Skeletal muscle tissue (tissue), 4 donors: Measurements from ENCODE around the gene BICC1. TPM values are rescaled to one million over a fixed set of nuclear protein-coding genes. Genes with fewer than 3 reads are reported as not detected.

Experiments
- H3K27ac ChIP-seq: one replicate; pipeline ENCODE4 v1.7.0; 2013; ENCODE audit warnings: mild to moderate bottlenecking, low read depth, low read length, inconsistent platforms
- H3K27me3 ChIP-seq, 3 donors: one replicate each; pipeline ENCODE4 v1.7.0; 2013; ENCODE audit warnings: low read length in 3 of 3; ENCODE audit not compliant: control insufficient read depth in 3 of 3, insufficient read depth in 3 of 3
- H3K36me3 ChIP-seq, 3 donors: one replicate each; pipeline ENCODE4 v1.7.0; 2013; ENCODE audit warnings: low read length in 3 of 3; ENCODE audit not compliant: control insufficient read depth in 3 of 3, insufficient read depth in 3 of 3
- H3K4me1 ChIP-seq, 3 donors: one replicate each; pipeline ENCODE4 v1.7.0; 2013; ENCODE audit warnings: low read length in 3 of 3, mild to moderate bottlenecking in 3 of 3; ENCODE audit not compliant: control insufficient read depth in 3 of 3, insufficient read depth in 3 of 3
- H3K4me3 ChIP-seq, 3 donors: one replicate each; pipeline ENCODE4 v1.7.0; 2013; ENCODE audit warnings: low read length in 3 of 3
- H3K9ac ChIP-seq, 3 donors: one replicate each; pipeline ENCODE4 v1.7.0; 2013; ENCODE audit warnings: low read length in 3 of 3, mild to moderate bottlenecking in 3 of 3, moderate library complexity in 2 of 3, low read depth in 1 of 3
- H3K9me3 ChIP-seq, 3 donors: one replicate each; pipeline ENCODE4 v1.7.0; 2013; ENCODE audit warnings: low read length in 3 of 3; ENCODE audit not compliant: control insufficient read depth in 3 of 3
- total RNA-seq: library from RNA; depleted of rRNA; stranded (reverse); fragments of >200 nt; gene quantifications from one replicate; pipeline ENCODE4 v1.2.3, GENCODE V29; 2014
- donor health status: Osteomylitis.

The BICC1 gene
- total RNA-seq, 1 donor from 2014 or later: 25.6 TPM

DNA sequence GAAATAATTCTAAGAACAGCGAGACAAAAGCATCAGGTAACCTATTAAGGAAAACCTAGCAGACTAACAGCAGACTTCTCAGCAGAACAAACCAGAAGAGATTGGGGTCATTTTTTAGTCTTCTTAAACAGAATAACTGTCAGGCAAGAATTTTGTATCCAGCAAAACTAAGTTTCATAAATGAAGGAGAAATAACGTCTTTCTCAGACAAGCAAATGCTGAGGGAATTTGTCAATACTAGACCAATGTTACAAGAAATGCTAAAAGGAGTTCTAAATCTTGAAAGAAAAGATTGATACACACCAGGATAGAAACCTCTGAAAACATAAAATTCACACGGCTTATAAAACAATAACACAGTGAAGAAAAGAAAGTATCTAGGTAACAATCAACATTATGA, 22.6 kb downstream of the BICC1 start:
- H3K36me3 ChIP-seq: no peaks in the 10 kb centered on the region
- no peaks in the 10 kb centered on the region for H3K4me1 ChIP-seq
- H3K9ac ChIP-seq: no peak overlapping the region
- no peaks in the 10 kb centered on the region for H3K27me3 ChIP-seq
- H3K4me3 ChIP-seq: no peak overlapping the region
- peaks cover 0 to 2% (median 2%) of the 10 kb centered on the region in 3 donors for H3K9me3 ChIP-seq
- H3K27ac ChIP-seq: no peak overlapping the region

DNA sequence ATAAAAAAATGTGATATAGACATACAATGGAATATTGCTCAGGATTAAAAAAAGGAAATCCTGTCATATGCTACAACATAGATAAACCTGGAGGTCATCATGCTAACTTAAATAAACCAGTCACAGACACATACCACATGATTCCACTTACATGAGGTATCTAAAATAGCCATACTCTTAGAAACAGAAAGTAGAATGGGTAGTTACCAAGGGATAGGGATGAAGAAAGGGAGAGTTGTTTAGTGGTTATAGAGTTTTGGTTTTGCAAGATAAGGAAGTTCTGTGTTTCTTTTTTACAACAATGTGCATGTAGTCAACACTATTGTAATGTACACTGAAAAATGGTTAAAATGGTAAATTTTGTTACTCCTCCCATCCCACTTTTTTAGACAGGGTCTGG, 30.5 kb downstream of the BICC1 start:
- H3K9ac ChIP-seq: no peak overlapping the region
- H3K27me3 ChIP-seq: no peaks in the 10 kb centered on the region
- no peak overlapping the region for H3K4me3 ChIP-seq
- H3K9me3 ChIP-seq: no peaks in the 10 kb centered on the region
- no peaks in the 10 kb centered on the region for H3K36me3 ChIP-seq
- peaks cover 0 to 13% (median 0%) of the 10 kb centered on the region in 3 donors for H3K4me1 ChIP-seq
- H3K27ac ChIP-seq: no peak overlapping the region

DNA sequence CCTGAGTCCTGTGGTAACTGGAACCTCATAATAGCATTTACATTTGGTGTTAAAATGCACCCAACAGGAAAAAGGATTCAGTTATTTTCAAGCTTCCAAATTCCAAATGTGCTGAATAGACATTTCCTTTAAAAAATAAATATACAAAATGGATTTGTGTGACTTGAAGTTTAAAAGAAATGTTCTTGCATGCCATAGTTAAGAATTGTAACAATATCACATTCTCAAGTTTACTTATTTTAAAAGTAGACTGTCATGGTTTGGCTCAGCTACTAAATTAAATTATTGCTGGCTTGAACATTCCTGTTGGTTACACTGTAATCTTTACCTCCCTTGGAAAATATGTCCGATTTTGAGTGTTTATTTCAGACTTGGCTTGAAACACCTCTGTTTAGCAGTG, 31.5 kb downstream of the BICC1 start:
- H3K9ac ChIP-seq: no peak overlapping the region
- no peak overlapping the region for H3K27ac ChIP-seq
- H3K4me3 ChIP-seq: no peak overlapping the region
- H3K36me3 ChIP-seq: no peaks in the 10 kb centered on the region
- no peaks in the 10 kb centered on the region for H3K27me3 ChIP-seq
- H3K9me3 ChIP-seq: no peaks in the 10 kb centered on the region
- peaks cover 0 to 13% (median 0%) of the 10 kb centered on the region in 3 donors for H3K4me1 ChIP-seq

- Histone ChIP-seq H3K9me3 (no peaks in the 10 kb centered on the region), H3K27me3 (no peaks in the 10 kb centered on the region), H3K27ac (no peak overlapping the region), H3K36me3 (no peaks in the 10 kb centered on the region), H3K9ac (no peak overlapping the region), H3K4me1 (peaks cover 0 to 13% (median 0%) of the 10 kb centered on the region in 3 donors), H3K4me3 (no peak overlapping the region)
These were observed 32.8 kb downstream of the BICC1 start for GRCh38 chr10:58545427-58545826.

- Histone ChIP-seq H3K4me1 (peaks cover 0 to 13% (median 0%) of the 10 kb centered on the region in 3 donors), H3K9me3 (no peaks in the 10 kb centered on the region), H3K9ac (no peak overlapping the region), H3K27me3 (no peaks in the 10 kb centered on the region), H3K27ac (no peak overlapping the region), H3K4me3 (no peak overlapping the region), H3K36me3 (no peaks in the 10 kb centered on the region)
These were observed 33.5 kb downstream of the BICC1 start for GRCh38 chr10:58546137-58546536.

DNA sequence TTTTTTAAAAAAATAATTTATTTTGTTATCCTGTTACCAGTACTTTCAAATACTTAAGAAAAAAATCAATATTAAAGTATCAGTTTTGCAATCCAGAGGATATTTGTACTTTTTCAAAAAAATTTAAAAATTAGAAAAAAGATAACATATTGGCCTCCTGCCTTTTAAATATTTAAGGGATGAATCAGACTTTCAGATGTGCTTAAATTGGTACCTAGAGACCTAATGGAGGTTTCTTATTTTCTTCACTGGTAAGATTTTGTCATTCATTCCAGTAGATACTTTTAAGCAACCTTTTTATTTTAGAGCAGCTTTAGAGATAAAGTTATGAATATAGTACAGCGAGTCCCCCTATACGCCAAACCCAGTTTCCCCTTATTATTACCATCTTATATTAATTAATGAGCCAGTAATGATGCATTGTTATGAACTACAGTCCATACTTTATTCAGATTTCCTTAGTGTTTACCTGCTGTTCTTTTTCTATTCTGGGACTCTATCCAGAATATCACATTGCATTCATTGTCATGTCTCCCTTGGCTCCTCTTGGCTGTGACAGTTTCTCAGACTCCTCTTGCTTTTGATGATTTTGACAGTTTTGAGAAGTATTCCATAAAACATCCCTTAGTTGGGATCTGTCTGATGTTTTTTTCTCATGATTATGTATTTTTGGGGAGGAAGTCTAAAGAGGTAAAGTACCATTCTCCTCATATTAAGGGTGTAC, 34.2 kb downstream of the BICC1 start:
- Histone ChIP-seq H3K4me1 (peaks cover 0 to 13% (median 0%) of the 10 kb centered on the region in 3 donors), H3K9ac (no peak overlapping the region), H3K36me3 (no peaks in the 10 kb centered on the region), H3K4me3 (no peak overlapping the region), H3K9me3 (no peaks in the 10 kb centered on the region), H3K27ac (no peak overlapping the region), H3K27me3 (no peaks in the 10 kb centered on the region)

- no peak overlapping the region for H3K9ac ChIP-seq
- peaks cover 0 to 13% (median 0%) of the 10 kb centered on the region in 3 donors for H3K4me1 ChIP-seq
- H3K27me3 ChIP-seq: no peaks in the 10 kb centered on the region
- no peaks in the 10 kb centered on the region for H3K36me3 ChIP-seq
- H3K27ac ChIP-seq: no peak overlapping the region
- H3K9me3 ChIP-seq: no peaks in the 10 kb centered on the region
- no peak overlapping the region for H3K4me3 ChIP-seq
These were observed 35.3 kb downstream of the BICC1 start for GRCh38 chr10:58547963-58548362.

DNA sequence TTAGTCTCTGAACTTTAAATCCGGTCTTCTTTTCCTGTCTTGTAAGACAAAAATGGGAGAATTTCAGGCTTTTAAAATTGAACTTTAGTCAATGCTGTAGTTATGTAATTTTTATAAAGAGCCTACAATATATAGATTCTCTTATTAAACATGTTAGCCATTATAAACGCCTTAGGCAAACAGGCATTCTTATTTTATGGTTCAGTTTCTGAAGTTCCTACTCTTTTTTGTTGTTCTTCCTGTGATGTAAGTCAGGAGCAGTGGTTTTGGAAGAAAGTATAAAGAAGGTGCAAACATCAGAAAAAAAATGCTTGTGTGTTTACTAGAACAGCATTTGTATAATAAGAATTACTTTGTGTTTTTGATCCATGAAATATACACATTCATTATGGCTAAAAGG, 41.6 kb downstream of the BICC1 start:
- Histone ChIP-seq H3K4me3 (no peak overlapping the region), H3K27me3 (no peaks in the 10 kb centered on the region), H3K4me1 (no peaks in the 10 kb centered on the region)

GRCh38 chr10:58555170-58555929, 42.7 kb downstream of the BICC1 start:
- Histone ChIP-seq H3K4me1 (no peaks in the 10 kb centered on the region), H3K4me3 (no peak overlapping the region), H3K9me3 (no peaks in the 10 kb centered on the region), H3K9ac (no peak overlapping the region), H3K36me3 (no peaks in the 10 kb centered on the region), H3K27me3 (no peaks in the 10 kb centered on the region), H3K27ac (no peak overlapping the region)

More for the DNA sequence above, 41.6 kb downstream of the BICC1 start:
- Histone ChIP-seq H3K27ac (no peak overlapping the region), H3K9ac (no peak overlapping the region), H3K9me3 (no peaks in the 10 kb centered on the region), H3K36me3 (no peaks in the 10 kb centered on the region)

DNA sequence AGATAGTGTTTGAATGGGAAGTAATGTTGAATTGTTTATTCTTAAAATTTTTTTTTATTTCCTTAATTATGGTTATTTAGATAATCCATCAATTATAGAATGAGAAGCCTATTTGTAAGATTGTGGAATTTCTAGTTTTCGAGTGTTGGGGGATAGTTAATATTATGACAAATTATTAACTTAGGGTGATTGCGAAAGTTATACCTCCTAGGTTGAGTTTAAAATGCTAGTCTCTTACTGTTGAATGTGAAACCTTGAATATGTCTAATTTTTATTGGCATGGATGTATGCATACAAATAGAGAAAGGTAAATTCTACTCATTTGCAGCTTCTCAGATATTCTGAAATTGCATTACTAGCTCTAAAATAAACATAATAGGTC, 43.2 kb downstream of the BICC1 start:
- Histone ChIP-seq H3K27ac (no peak overlapping the region), H3K27me3 (no peaks in the 10 kb centered on the region), H3K9ac (no peak overlapping the region), H3K36me3 (no peaks in the 10 kb centered on the region), H3K4me3 (no peak overlapping the region), H3K4me1 (no peaks in the 10 kb centered on the region), H3K9me3 (no peaks in the 10 kb centered on the region)
